ENCODE results near the gene ATP5F1E.

Gene ATP5F1E

GRCh38 chr20:59027741-59028320 lies 4.3 kb downstream of the ATP5F1E start:
- no peak for TF ChIP-seq CTCF (conservative IDR thresholded peaks at IDR 0.05; ENCODE audit: low read depth, low read length)
- DNase-seq (ENCODE audit: low read depth) = peak; percentile 62
- no peak overlapping the region for H3K4me3 ChIP-seq (ENCODE audit: low read depth, low read length)

GRCh38 chr20:59026904-59027740 lies 5.0 kb downstream of the ATP5F1E start:
- TF ChIP-seq CTCF (conservative IDR thresholded peaks at IDR 0.05; ENCODE audit: low read depth, low read length) = no peak
- H3K4me3 ChIP-seq (ENCODE audit: low read depth, low read length) = no peak overlapping the region

GRCh38 chr20:59025511-59025910 lies 6.6 kb downstream of the ATP5F1E start:
- H3K4me3 ChIP-seq (ENCODE audit: low read depth, low read length) = no peak overlapping the region
- TF ChIP-seq CTCF (conservative IDR thresholded peaks at IDR 0.05; ENCODE audit: low read depth, low read length) = no peak
- no peak for DNase-seq (ENCODE audit: low read depth)

More at GRCh38 chr20:59026904-59027740, 5.0 kb downstream of the ATP5F1E start:
- DNase-seq (ENCODE audit: low read depth) = no peak

GRCh38 chr20:59025086-59025485 lies 7.0 kb downstream of the ATP5F1E start:
- no peak for DNase-seq (ENCODE audit: low read depth)
- no peak overlapping the region for H3K4me3 ChIP-seq (ENCODE audit: low read depth, low read length)
- TF ChIP-seq CTCF (conservative IDR thresholded peaks at IDR 0.05; ENCODE audit: low read depth, low read length) = no peak

- DNase-seq (ENCODE audit: low read depth) = no peak
- H3K4me3 ChIP-seq (ENCODE audit: low read depth, low read length) = no peak overlapping the region
- TF ChIP-seq CTCF (conservative IDR thresholded peaks at IDR 0.05; ENCODE audit: low read depth, low read length) = no peak
These were observed 8.0 kb downstream of the ATP5F1E start for GRCh38 chr20:59024111-59024530.

GRCh38 chr20:59023616-59024015 lies 8.5 kb downstream of the ATP5F1E start:
- no peak overlapping the region for H3K4me3 ChIP-seq (ENCODE audit: low read depth, low read length)
- no peak for TF ChIP-seq CTCF (conservative IDR thresholded peaks at IDR 0.05; ENCODE audit: low read depth, low read length)
- no peak for DNase-seq (ENCODE audit: low read depth)
